Sigmoid colon (tissue), 4 donors: ENCODE measurements around the gene EXO1.

ENCODE experiments used
- CTCF ChIP-seq, 4 experiments: fragments of 450-650 bp in 3 of 4; fragments of 200-600 bp in 1 of 4; IDR thresholded peaks; one replicate each; pipeline ENCODE4 v1.5.1; 2016 to 2019; ENCODE audit warnings: antibody characterized with exemption in 4 of 4, mild to moderate bottlenecking in 3 of 4, moderate library complexity in 2 of 4
- EP300 ChIP-seq, 4 donors: sonication (generic); formaldehyde crosslinking; IDR thresholded peaks; one replicate each; pipeline ENCODE4 v1.6.1; 2017; ENCODE audit warnings: antibody characterized with exemption in 4 of 4
- POLR2A ChIP-seq, 2 donors: fragments of 450-650 bp; IDR thresholded peaks; one replicate each; pipeline ENCODE4 v1.6.1; 2016; ENCODE audit warnings: antibody characterized with exemption in 2 of 2, mild to moderate bottlenecking in 2 of 2, moderate library complexity in 2 of 2
- POLR2AphosphoS5 ChIP-seq, 4 donors: sonication (generic); formaldehyde crosslinking; IDR thresholded peaks; one replicate each; pipeline ENCODE4 v1.6.1; 2017; ENCODE audit warnings: antibody characterized with exemption in 4 of 4

GRCh38 chr1:241881440-241881839, 33.4 kb downstream of the EXO1 start:
- TF ChIP-seq POLR2A (IDR thresholded peaks at IDR 0.05) (no peak), CTCF (IDR thresholded peaks at IDR 0.05) (no peak), POLR2AphosphoS5 (IDR thresholded peaks at IDR 0.05) (no peak), EP300 (IDR thresholded peaks at IDR 0.05) (no peak)
